DMS79 (cell line): Measurements from ENCODE around the gene PARD3B.

Experiments
- DNase-seq: peaks from one replicate; lab custom pipeline; 2025; lab: John Stamatoyannopoulos, UW

PARD3B gene

GRCh38 chr2:205511221-205511620 is 965.9 kb downstream of the PARD3B start:
- DNase-seq: no peak

DNA sequence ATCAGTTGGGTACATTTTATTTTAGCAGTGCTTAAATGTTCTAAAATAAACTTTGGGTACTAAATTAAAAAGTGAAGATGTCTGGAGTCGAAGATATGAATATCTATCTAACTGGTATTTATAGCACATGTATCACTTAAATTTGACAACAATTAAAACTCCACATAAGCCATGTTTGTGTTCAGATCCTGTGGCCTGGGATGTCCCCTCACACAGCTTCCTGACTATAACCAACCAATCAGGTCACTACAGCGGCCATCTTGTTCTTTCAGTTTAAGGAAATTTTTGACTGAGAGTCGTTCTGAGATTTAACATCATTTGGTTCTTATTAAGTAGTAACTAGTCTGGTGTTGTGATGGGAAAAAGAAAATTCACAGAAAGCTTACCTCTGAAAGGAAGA is 966.4 kb downstream of the PARD3B start:
- no peak for DNase-seq

DNA sequence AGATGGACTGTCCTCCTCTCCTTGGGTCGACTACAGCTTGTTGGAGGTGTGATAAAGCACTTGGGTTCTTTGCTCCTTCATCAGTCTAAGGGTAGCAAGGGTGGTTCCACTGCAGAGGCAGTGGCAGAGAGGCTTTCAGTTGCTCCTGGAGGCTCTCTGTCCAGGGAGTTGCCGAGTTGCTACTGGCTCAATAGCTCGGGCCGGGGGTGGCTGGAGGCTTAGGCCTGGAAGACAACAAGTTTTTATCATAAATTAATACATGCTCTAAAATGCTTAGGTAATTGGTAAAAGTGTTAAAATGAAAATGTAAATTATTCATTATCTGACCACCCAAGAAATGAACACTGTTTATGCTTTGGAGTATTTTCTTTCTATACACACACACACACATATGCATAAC is 975.0 kb downstream of the PARD3B start:
- DNase-seq: no peak

- no peak for DNase-seq
These were observed 979.4 kb downstream of the PARD3B start for GRCh38 chr2:205524656-205525055.

DNA sequence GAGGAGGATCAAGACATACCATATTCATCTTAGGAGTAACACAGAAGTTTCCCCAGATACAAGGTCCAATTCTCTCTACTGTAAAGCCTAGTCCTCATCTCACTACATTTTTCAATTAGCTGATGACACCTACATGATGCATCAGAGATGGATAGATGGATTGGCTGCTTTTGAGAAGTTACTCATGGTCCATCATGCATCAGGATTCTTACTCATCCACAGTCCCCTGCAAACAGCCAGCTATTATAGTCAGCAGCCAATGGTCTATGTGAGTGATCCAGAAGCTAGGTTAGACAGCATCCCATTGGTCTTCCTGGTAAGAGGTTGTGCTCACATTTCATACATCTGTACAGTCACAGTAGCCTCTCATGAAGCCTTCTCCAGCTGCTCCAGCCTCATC is 982.5 kb downstream of the PARD3B start:
- no peak for DNase-seq

- no peak for DNase-seq
These were observed 985.8 kb downstream of the PARD3B start for GRCh38 chr2:205531072-205531471.

DNA sequence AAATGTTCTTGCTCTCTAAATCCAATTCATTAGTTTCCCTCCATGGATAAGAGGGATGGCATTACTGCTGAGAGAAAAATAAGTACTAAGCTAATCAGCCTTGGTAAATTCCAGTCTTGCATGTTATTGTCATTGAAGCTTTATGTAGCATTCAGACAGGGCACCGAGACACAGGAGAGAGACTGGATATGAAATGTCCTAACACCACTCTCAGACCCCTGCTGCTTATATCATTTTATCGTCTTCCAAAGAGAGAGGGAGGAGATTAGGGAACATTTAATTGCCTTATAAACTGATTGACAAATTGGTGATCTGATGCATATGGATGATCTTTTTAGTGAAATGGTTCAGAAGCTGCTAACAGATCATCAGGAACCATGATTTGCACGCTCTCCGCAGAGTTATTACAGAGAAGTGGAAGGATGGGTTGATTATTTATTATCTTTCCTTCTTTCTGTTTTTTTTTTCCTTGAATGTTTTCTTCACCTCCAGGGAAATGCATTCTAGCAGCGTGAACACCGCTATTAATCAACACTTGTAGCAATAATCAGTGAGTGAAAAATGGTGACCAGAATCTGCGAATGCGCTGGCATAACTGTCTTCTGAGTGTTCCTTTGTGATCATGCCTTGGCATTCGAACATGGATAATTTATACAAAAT is 986.3 kb downstream of the PARD3B start:
- DNase-seq: no peak

DNA sequence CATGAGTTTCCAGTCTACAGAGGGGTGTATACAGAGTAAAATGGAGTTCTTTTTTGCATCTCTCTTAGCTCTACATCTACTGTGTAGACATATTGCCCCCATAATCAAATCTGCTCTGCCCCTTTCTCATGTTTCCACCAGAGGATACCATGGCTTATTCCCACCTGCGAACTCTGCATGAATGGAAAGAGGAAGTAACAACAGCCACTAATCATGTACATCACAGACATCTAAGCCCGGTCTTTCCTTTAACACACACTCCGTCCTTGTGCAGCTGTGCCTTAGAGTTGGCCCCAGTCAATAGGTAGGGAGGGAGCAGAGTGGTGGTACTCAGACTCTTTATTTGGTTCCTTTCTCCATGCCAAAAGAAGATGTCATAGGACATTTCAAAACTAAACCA is 989.7 kb downstream of the PARD3B start:
- no peak for DNase-seq

- DNase-seq: no peak
These were observed 994.3 kb downstream of the PARD3B start for GRCh38 chr2:205539603-205540002.

- no peak for DNase-seq
These were observed 994.8 kb downstream of the PARD3B start for GRCh38 chr2:205540036-205540435.

DNA sequence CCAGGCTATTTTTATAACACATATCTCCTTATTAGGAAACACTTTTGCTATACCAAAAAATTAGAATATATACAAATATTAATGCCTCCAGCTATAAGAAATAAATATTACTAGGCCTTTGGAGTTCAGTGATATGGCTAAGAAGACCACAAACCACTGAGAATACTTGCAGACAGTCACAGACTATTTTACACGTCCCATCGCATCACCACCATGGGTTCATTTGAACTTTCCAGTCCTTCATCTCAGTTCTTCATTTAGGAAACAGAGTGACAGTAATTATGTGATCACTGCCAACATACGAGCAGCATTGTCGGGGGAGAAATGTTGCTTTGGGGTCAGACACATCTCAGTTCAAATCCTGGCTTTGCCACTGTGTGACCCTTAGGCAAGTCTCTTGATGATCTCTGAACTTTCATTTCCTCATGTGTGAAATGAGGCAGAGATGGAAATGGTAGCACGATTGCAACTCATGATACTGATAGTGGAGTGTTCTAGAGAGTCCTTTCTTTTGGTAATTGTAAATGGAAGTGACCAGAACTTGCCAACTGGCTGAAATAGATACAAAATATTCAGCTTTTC is 998.1 kb downstream of the PARD3B start:
- no peak for DNase-seq

DNA sequence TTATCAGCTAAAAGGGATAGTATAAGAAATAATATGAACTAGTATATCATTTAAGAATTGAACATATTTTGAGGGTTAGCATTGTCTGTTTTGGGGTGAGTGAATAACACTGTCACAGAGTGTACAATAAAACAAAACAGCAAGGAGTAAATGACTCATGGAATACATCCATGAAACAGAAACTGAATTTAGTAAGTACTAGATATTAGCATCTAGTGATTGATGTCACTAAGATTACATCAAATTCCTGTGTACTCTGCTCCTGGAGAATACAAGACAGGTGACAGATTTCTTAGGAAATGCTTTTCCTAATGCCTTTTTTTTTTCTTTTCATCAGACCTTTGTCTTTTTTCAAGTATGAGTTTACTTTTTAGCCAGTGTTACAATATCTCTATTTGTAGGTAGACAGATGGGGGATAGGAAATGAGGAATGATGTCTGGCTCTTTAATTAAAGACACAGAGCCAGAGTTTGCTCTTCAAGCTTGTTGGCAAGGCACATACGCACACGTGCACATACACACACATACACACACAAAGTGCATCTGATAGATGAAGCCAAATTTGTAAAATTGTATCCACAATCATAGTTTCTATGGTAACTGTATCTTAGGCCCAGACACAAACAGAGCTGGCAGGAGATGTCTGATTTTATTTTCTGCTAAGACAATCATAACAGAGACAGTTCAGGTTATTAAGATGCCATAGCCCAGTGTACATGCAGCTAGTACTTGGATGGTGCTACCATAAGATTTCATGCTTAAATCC is 998.8 kb downstream of the PARD3B start:
- DNase-seq: no peak

DNA sequence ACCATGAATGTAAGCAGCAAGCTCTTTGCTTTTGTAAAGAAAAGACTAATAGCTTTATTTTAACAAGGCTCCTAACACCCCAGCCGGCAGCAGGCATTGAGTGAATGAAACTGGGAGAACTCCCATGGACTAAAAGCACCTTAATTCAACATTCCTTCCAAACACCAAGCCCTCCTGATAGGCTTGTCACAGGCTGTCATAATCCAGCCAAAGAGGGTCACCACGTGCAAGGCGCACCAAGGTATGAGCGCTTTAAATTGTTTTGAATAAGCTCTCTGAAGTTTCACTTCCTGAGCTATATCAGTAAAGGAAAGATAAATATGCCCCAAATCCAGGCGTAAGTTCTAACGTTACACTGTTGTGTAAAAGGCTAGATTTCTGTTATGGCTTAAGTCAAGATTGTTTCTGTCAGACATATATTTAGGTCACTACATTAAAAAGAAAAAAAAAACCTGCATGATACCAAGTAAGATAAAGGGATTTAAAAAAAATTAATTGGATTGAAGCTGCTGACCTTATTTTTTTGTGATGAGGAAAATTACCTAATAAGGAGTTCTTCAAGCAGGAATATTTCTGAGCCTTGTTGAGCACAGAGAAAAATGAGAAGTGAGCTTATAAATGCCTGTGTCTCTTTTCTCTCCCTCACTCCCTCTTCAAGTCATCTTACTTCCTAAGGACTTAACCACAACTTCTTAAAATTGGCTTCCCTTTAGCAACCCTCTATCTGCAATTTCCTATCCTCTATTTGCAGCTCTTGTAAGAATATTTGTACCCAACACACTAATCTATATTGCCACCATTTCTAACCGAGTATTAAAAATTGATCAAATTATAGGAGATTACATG is 1000.9 kb downstream of the PARD3B start:
- no peak for DNase-seq

GRCh38 chr2:205555566-205556230 is 1010.4 kb downstream of the PARD3B start:
- no peak for DNase-seq

DNA sequence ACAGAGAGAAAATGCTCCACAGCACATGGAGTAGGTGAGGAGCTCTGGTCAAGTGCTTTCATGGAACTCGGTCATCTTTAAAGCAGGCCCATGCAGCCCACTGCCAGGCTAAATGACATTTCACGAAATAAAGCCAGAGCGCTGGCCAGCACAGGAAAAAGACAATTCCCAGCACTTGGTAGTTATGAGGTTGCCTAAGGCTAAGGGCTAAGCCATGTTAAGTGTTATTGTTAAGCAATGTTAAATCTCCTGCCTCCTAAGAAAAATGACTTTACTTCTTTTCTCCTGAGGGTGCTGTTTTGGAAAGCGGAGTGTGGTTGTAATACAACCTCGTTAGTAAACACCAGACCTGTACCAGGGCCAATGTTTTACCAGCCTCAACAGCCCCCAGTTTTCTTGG is 1011.1 kb downstream of the PARD3B start:
- peak; percentile 68 for DNase-seq

GRCh38 chr2:205556841-205557539 is 1011.7 kb downstream of the PARD3B start:
- DNase-seq: peak; percentile 80

- no peak for DNase-seq
These were observed 1012.6 kb downstream of the PARD3B start for GRCh38 chr2:205557873-205558272.

- no peak for DNase-seq
These were observed 1016.2 kb downstream of the PARD3B start for GRCh38 chr2:205561441-205561840.

DNA sequence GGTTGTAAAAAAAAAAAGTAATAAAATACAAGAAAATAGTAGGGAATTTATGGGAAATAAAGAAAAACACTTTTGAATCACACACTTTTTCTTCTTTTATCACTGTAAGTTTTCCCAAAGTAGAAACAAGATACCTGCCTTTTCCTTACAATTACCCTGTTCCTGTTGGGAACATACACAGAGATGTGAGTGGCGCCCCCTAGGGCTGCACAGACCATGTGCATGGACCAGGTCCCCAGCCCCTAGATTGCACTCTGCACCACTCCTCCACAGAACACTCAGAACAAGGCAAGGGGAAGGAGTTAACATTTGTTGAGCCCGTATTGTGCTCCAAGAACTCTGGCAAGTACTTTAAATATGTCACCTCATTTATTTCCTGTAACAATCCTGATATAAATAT is 1018.4 kb downstream of the PARD3B start:
- no peak for DNase-seq

DNA sequence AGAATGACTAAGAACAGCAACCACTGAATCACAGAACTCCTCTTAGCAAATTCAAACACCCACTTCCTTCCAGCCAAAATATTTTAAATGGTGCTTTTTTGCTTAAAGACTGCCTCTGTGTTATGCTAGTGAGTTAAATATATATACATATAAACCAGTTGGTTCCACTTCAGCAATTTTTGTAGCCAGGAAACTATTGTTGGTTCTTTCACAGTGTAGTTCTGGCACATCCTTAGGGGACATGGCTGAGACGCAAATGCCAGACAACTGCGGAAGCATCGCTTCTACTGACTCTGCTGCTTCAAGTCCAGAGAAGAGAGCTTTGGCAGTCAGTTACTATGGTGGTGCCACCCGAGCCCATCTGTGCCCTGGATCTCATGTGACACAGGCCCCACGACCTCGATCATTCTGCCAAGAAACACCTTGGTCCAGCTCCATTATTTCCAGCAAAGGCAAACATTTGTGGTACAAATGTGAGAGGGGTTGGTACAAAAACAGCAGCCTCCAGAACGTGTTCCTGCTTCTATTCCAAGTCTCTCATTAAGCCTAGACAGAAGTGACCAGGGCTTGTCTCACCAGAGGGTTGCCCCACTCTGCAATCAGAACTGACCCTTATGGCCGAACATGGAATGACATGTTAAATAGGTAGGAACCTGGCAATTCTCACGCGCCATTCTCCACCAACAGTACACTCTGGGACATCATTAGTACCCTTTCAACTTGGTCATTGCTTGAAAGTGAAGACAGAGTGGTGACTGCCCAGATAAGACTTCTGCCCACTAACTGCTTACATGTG is 1019.3 kb downstream of the PARD3B start:
- no peak for DNase-seq
